ENCODE data around the gene FBXL3.

Gene FBXL3

DNA sequence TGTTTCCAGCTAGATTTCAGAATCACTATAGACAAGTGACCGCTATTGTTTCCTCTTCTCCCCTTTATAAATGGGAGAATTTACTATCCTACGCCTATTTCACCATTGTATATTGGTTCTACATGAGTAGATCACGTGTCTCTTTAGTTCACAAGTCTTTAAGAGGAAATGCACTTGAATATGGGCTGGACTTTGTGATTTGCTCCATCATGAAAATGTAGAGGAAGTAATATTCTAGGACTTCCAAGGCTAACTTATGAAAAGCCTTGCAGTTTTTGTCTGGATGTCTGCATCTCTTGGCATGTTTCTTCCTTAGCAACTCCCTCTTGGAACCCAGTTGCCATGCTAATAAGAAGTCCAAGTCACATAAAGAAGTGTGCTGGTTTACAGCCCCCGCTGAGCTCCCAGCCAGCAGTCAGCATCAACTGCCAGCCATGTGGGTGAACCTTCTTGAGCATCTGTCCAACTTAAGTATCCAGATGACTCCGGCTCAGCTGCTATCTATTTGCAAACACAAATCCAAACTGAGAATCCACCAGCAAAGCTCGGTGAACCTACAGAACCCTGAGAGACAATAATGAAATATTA lies 4.8 kb upstream of the FBXL3 start:
- no peaks in the 10 kb centered on the region for H3K9me2 ChIP-seq (replicated peaks; ENCODE audit: insufficient read depth, low read length)
- DNase-seq, result no peak
- H3K9me3 ChIP-seq (replicated peaks; ENCODE audit: insufficient read depth, low read length), result no peaks in the 10 kb centered on the region
- no peak overlapping the region for H3K4me3 ChIP-seq (ENCODE audit: low read length)
- H3K79me2 ChIP-seq (ENCODE audit: low read length), result no peaks in the 10 kb centered on the region
- H4K20me1 ChIP-seq (ENCODE audit: insufficient read depth, low read length), result no peaks in the 10 kb centered on the region
- H3F3A ChIP-seq (ENCODE audit: insufficient read depth, low read length), result peaks cover 9% of the 10 kb centered on the region; the same call in 1 of the 2 replicates
- H3K27ac ChIP-seq (ENCODE audit: low read length), result no peak overlapping the region
- no peaks in the 10 kb centered on the region for H3K27me3 ChIP-seq (replicated peaks; ENCODE audit: insufficient read depth, low read length)
- H2AFZ ChIP-seq (ENCODE audit: low read length), result no peak overlapping the region
- no peaks in the 10 kb centered on the region for H3K4me1 ChIP-seq (ENCODE audit: low read length)
- H3K9ac ChIP-seq (ENCODE audit: low read length), result no peak overlapping the region
- TF ChIP-seq EZH2 (optimal IDR thresholded peaks at IDR 0.05; ENCODE audit: low read depth, low read length) (no peak), EZH2phosphoT487 (IDR thresholded peaks at IDR 0.05; ENCODE audit: low read length) (no peak), CTCF (IDR thresholded peaks at IDR 0.05; ENCODE audit: low read length) (no peak)
- no peaks in the 10 kb centered on the region for H3K36me3 ChIP-seq (replicated peaks; ENCODE audit: insufficient read depth, low read length)
- no peak overlapping the region for H3K4me2 ChIP-seq (ENCODE audit: low read depth, low read length)

DNA sequence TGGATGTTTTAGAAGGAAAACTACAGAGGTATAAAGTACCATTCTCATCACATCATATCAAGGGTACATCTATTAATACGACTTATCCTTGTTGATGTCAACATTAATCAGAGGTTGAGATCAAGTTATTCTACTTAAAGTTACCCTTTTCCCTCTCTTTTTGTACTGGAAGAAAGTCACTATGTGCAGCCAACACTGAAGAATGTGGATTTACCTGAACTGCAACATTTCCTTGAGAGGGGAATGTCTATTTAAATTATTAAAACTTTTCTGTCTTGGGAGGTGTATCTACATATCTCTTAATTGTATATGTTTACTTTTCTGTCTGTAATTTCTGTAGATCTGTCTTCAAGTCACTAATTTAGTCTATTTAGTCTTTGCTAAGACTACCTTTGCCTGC lies 2.5 kb upstream of the FBXL3 start:
- peaks cover 5% of the 10 kb centered on the region; the same call in 1 of the 2 replicates for H4K20me1 ChIP-seq (ENCODE audit: insufficient read depth, low read length)
- no peak overlapping the region for H3K4me2 ChIP-seq (ENCODE audit: low read depth, low read length)
- no peak overlapping the region for H3K4me3 ChIP-seq (ENCODE audit: low read length)
- H3K27ac ChIP-seq (ENCODE audit: low read length), result no peak overlapping the region
- peaks cover 7% of the 10 kb centered on the region for H3K4me1 ChIP-seq (ENCODE audit: low read length)
- no peak overlapping the region for H3K9ac ChIP-seq (ENCODE audit: low read length)
- H3K9me3 ChIP-seq (replicated peaks; ENCODE audit: insufficient read depth, low read length), result no peaks in the 10 kb centered on the region
- H3K79me2 ChIP-seq (ENCODE audit: low read length), result peaks cover 20% of the 10 kb centered on the region
- no peaks in the 10 kb centered on the region for H3K36me3 ChIP-seq (replicated peaks; ENCODE audit: insufficient read depth, low read length)
- no peak for TF ChIP-seq EZH2phosphoT487 (IDR thresholded peaks at IDR 0.05; ENCODE audit: low read length)
- TF ChIP-seq CTCF (IDR thresholded peaks at IDR 0.05; ENCODE audit: low read length), result no peak
- no peak for TF ChIP-seq EZH2 (optimal IDR thresholded peaks at IDR 0.05; ENCODE audit: low read depth, low read length)
- no peak overlapping the region for H2AFZ ChIP-seq (ENCODE audit: low read length)
- peaks cover 9% of the 10 kb centered on the region; the same call in 1 of the 2 replicates for H3F3A ChIP-seq (ENCODE audit: insufficient read depth, low read length)
- no peaks in the 10 kb centered on the region for H3K27me3 ChIP-seq (replicated peaks; ENCODE audit: insufficient read depth, low read length)
- H3K9me2 ChIP-seq (replicated peaks; ENCODE audit: insufficient read depth, low read length), result no peaks in the 10 kb centered on the region
- DNase-seq, result no peak

- H4K20me1 ChIP-seq (ENCODE audit: insufficient read depth, low read length), result peaks cover 13% of the 10 kb centered on the region; the same call in 1 of the 2 replicates
- H3K79me2 ChIP-seq (ENCODE audit: low read length), result peaks cover 32% of the 10 kb centered on the region
- no peak overlapping the region for H3K4me3 ChIP-seq (ENCODE audit: low read length)
- no peak for DNase-seq
- no peak overlapping the region for H3K9ac ChIP-seq (ENCODE audit: low read length)
- no peak for TF ChIP-seq EZH2phosphoT487 (IDR thresholded peaks at IDR 0.05; ENCODE audit: low read length)
- TF ChIP-seq CTCF (IDR thresholded peaks at IDR 0.05; ENCODE audit: low read length), result no peak
- TF ChIP-seq EZH2 (optimal IDR thresholded peaks at IDR 0.05; ENCODE audit: low read depth, low read length), result no peak
- peaks cover 9% of the 10 kb centered on the region; the same call in 1 of the 2 replicates for H3F3A ChIP-seq (ENCODE audit: insufficient read depth, low read length)
- H3K36me3 ChIP-seq (replicated peaks; ENCODE audit: insufficient read depth, low read length), result no peaks in the 10 kb centered on the region
- H3K27me3 ChIP-seq (replicated peaks; ENCODE audit: insufficient read depth, low read length), result no peaks in the 10 kb centered on the region
- H3K9me3 ChIP-seq (replicated peaks; ENCODE audit: insufficient read depth, low read length), result no peaks in the 10 kb centered on the region
- no peak overlapping the region for H3K27ac ChIP-seq (ENCODE audit: low read length)
- H3K4me1 ChIP-seq (ENCODE audit: low read length), result peaks cover 10% of the 10 kb centered on the region
- H2AFZ ChIP-seq (ENCODE audit: low read length), result no peak overlapping the region
- H3K9me2 ChIP-seq (replicated peaks; ENCODE audit: insufficient read depth, low read length), result no peaks in the 10 kb centered on the region
- peak overlapping the region; percentile 82; the same call in 1 of the 2 replicates for H3K4me2 ChIP-seq (ENCODE audit: low read depth, low read length)
These were observed 1.2 kb upstream of the FBXL3 start for GRCh38 chr13:77028202-77028601.

All from MM.1S (cell line).